ENCODE measurements around the gene EFCAB5. TPM values are rescaled to one million over a fixed set of nuclear protein-coding genes. Genes with fewer than 3 reads are reported as not detected.

The EFCAB5 gene
- total RNA-seq, 1 donor from 2014 or later = 0.37 TPM

GRCh38 chr17:29906969-29907368 is 34.5 kb upstream of the EFCAB5 start:
- H3K36me3 Mint-ChIP-seq (ENCODE audit: low read depth) = peaks cover 1% of the 10 kb centered on the region
- TF ChIP-seq CTCF (IDR thresholded peaks at IDR 0.05) = no peak

GRCh38 chr17:29909236-29910003 is 32.0 kb upstream of the EFCAB5 start:
- no peak overlapping the region for H3K4me3 Mint-ChIP-seq (ENCODE audit: unreplicated experiment)
- H3K27me3 Mint-ChIP-seq (ENCODE audit: low read depth) = no peaks in the 10 kb centered on the region
- no peak for DNase-seq (ENCODE audit: low spot score)
- H3K36me3 Mint-ChIP-seq (ENCODE audit: low read depth) = peaks cover under 1% of the 10 kb centered on the region
- peaks cover 4% of the 10 kb centered on the region for H3K4me1 Mint-ChIP-seq (ENCODE audit: low read depth)
- H3K9me3 Mint-ChIP-seq (ENCODE audit: low read depth) = peaks cover 5% of the 10 kb centered on the region
- no peak overlapping the region for H3K27ac Mint-ChIP-seq (ENCODE audit: unreplicated experiment)
- TF ChIP-seq CTCF (IDR thresholded peaks at IDR 0.05) = no peak

More at GRCh38 chr17:29906969-29907368, 34.5 kb upstream of the EFCAB5 start:
- Mint-ChIP-seq H3K9me3 (ENCODE audit: low read depth) (peaks cover 5% of the 10 kb centered on the region), H3K4me1 (ENCODE audit: low read depth) (peaks cover 3% of the 10 kb centered on the region), H3K27ac (ENCODE audit: unreplicated experiment) (no peak overlapping the region), H3K4me3 (ENCODE audit: unreplicated experiment) (no peak overlapping the region), H3K27me3 (ENCODE audit: low read depth) (no peaks in the 10 kb centered on the region)
- no peak for DNase-seq (ENCODE audit: low spot score)

GRCh38 chr17:29911641-29912177 is 29.7 kb upstream of the EFCAB5 start:
- no peak for DNase-seq (ENCODE audit: low spot score)
- Mint-ChIP-seq H3K27me3 (ENCODE audit: low read depth) (no peaks in the 10 kb centered on the region), H3K27ac (ENCODE audit: unreplicated experiment) (no peak overlapping the region)

GRCh38 chr17:29914819-29915537 is 26.5 kb upstream of the EFCAB5 start:
- peaks cover 17% of the 10 kb centered on the region for H3K4me1 Mint-ChIP-seq (ENCODE audit: low read depth)
- no peaks in the 10 kb centered on the region for H3K9me3 Mint-ChIP-seq (ENCODE audit: low read depth)
- H3K4me3 Mint-ChIP-seq (ENCODE audit: unreplicated experiment) = no peak overlapping the region
- no peak for DNase-seq (ENCODE audit: low spot score)
- peaks cover 2% of the 10 kb centered on the region for H3K36me3 Mint-ChIP-seq (ENCODE audit: low read depth)
- no peaks in the 10 kb centered on the region for H3K27me3 Mint-ChIP-seq (ENCODE audit: low read depth)
- TF ChIP-seq CTCF (IDR thresholded peaks at IDR 0.05) = no peak
- no peak overlapping the region for H3K27ac Mint-ChIP-seq (ENCODE audit: unreplicated experiment)

More at GRCh38 chr17:29911641-29912177, 29.7 kb upstream of the EFCAB5 start:
- Mint-ChIP-seq H3K4me1 (ENCODE audit: low read depth) (peaks cover 4% of the 10 kb centered on the region), H3K36me3 (ENCODE audit: low read depth) (no peaks in the 10 kb centered on the region), H3K9me3 (ENCODE audit: low read depth) (peaks cover 2% of the 10 kb centered on the region), H3K4me3 (ENCODE audit: unreplicated experiment) (no peak overlapping the region)
- TF ChIP-seq CTCF (IDR thresholded peaks at IDR 0.05) = no peak

GRCh38 chr17:29918016-29918415 is 23.4 kb upstream of the EFCAB5 start:
- Mint-ChIP-seq H3K4me1 (ENCODE audit: low read depth) (peaks cover 13% of the 10 kb centered on the region), H3K9me3 (ENCODE audit: low read depth) (no peaks in the 10 kb centered on the region), H3K36me3 (ENCODE audit: low read depth) (peaks cover 2% of the 10 kb centered on the region), H3K4me3 (ENCODE audit: unreplicated experiment) (no peak overlapping the region), H3K27ac (ENCODE audit: unreplicated experiment) (no peak overlapping the region), H3K27me3 (ENCODE audit: low read depth) (no peaks in the 10 kb centered on the region)
- no peak for TF ChIP-seq CTCF (IDR thresholded peaks at IDR 0.05)
- no peak for DNase-seq (ENCODE audit: low spot score)

Measured in chondrocyte (in vitro differentiated cells).